Tibial artery (tissue), 4 donors: ENCODE measurements around the gene MYORG.

Experiments used
- DNase-seq, 2 donors: peaks; one replicate each; pipeline ENCODE4 v3.0.0-alpha.2; 2019
- H3K27ac ChIP-seq, 2 donors: fragments of 200-600 bp; sonication (generic) in 1 of 2; 1 replicate in 1 of 2; 2 replicates in 1 of 2; pipeline ENCODE4 v1.5.1; 2018 to 2019; ENCODE audit warnings: mild to moderate bottlenecking in 1 of 2
- H3K27me3 ChIP-seq, 2 donors: fragments of 200-600 bp; sonication (generic) in 1 of 2; one replicate each; pipeline versions ENCODE4 v1.5.1 to v1.6.0; 2016 to 2019
- H3K36me3 ChIP-seq, 3 donors: fragments of 200-600 bp; sonication (generic) in 2 of 3; one replicate each; pipeline ENCODE4 v1.5.1; 2016 to 2019; ENCODE audit warnings: mild to moderate bottlenecking in 2 of 3
- H3K4me1 ChIP-seq, 4 donors: fragments of 200-600 bp; sonication (generic) in 2 of 4; 1 replicate in 3 of 4; 2 replicates in 1 of 4; pipeline ENCODE4 v1.5.1; 2016 to 2019
- H3K4me3 ChIP-seq, 2 donors: fragments of 200-600 bp; sonication (generic) in 1 of 2; 1 replicate in 1 of 2; 2 replicates in 1 of 2; pipeline ENCODE4 v1.5.1; 2018 to 2019; ENCODE audit warnings: mild to moderate bottlenecking in 2 of 2
- H3K9me3 ChIP-seq, 3 donors: fragments of 200-600 bp; sonication (generic) in 1 of 3; one replicate each; pipeline ENCODE4 v1.5.1; 2016 to 2019
- intact Hi-C: fragments of 100-400 bp; cut with DNase I; formaldehyde crosslinking; loops from one replicate; pipeline ENCODE4 v1.15.0; 2023; ENCODE audit warnings: low total_unique reads
- TF ChIP-seq, protein P1 (sequence below), 2 experiments: fragments of 200-600 bp in 1 of 2; fragments of 450-650 bp in 1 of 2; IDR thresholded peaks; one replicate each; pipeline ENCODE4 v1.5.1; 2017 to 2019; ENCODE audit warnings: antibody characterized with exemption in 2 of 2, mild to moderate bottlenecking in 1 of 2, moderate library complexity in 1 of 2

MYORG gene

DNA sequence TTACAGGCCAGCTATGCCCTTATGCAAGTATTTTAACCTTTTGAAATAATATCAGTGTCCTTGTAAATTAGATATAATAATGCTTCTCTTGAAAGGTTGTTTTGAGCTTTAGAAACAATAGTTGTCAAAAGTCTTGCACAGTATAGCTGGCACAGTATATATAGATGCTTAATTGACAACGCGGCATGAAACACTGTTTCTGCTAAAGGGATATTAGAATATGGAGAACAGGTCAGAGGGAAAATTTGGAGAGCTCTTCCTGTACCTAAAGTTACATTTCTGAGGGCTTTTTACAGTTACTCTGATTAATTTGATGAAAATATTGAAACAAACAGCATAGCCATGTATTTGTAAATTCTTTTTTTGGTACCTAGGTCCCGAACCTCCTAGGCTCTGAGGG is 42.9 kb downstream of the MYORG start:
- intact Hi-C loops = loop anchor here (5.0 kb wide), 1 partner anchor 258 kb away; no protein-coding TSS in a partner anchor
- H3K4me3 ChIP-seq = no peak overlapping the region
- H3K9me3 ChIP-seq = no peaks in the 10 kb centered on the region
- DNase-seq = no peak
- no peaks in the 10 kb centered on the region for H3K27me3 ChIP-seq
- TF ChIP-seq, protein P1, sequence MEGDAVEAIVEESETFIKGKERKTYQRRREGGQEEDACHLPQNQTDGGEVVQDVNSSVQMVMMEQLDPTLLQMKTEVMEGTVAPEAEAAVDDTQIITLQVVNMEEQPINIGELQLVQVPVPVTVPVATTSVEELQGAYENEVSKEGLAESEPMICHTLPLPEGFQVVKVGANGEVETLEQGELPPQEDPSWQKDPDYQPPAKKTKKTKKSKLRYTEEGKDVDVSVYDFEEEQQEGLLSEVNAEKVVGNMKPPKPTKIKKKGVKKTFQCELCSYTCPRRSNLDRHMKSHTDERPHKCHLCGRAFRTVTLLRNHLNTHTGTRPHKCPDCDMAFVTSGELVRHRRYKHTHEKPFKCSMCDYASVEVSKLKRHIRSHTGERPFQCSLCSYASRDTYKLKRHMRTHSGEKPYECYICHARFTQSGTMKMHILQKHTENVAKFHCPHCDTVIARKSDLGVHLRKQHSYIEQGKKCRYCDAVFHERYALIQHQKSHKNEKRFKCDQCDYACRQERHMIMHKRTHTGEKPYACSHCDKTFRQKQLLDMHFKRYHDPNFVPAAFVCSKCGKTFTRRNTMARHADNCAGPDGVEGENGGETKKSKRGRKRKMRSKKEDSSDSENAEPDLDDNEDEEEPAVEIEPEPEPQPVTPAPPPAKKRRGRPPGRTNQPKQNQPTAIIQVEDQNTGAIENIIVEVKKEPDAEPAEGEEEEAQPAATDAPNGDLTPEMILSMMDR (IDR thresholded peaks at IDR 0.05) = no peak
- no peak overlapping the region for H3K27ac ChIP-seq
- peaks cover 0 to 12% (median 9%) of the 10 kb centered on the region in 4 donors for H3K4me1 ChIP-seq
- peaks cover 3 to 7% (median 5%) of the 10 kb centered on the region in 3 donors for H3K36me3 ChIP-seq

DNA sequence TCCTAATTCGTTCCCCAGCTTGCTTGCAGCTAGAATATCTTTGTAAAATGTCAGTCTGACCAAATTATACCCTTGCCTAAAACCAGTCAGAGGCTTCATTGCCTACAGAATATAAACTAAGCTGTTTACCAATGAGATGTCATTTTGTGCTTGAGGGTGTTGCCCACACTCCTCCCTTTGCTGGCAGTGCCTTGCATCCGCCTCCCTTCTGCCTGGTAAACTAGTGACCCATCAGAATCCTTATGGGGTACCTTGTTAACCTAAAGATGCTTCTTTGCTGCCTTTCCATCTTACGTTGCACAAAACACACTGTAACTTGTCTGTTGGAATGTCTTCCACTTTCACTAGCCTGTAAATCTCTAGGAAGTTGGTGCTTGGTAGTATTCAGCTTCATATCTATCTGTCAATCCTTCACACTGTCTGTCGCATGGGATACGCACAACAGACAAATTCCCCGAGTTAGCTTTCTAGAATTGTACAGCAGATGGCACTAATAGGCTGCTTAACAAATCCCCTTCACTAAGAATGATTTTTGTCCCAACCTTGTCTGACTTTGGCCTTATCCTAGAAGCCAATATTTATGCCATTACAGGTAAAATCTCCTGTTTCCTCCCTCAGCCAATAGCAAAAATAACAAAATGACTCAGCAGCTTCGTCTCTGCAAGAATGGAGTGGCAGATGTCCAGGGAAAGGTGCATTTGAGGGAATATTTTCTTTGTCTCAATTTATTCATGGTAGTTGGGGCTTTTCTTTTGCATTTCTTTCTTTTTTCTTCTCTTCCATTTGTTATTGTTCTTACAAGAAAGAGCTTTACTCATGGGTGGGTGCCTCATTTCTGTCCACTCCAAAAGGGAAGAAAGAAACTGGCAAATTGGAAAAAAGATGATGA is 44.4 kb downstream of the MYORG start:
- Histone ChIP-seq H3K27ac (no peak overlapping the region), H3K4me3 (no peak overlapping the region), H3K9me3 (no peaks in the 10 kb centered on the region), H3K4me1 (peaks cover 0 to 19% (median 9%) of the 10 kb centered on the region in 4 donors), H3K36me3 (peaks cover 0 to under 1% (median 0%) of the 10 kb centered on the region in 3 donors), H3K27me3 (no peaks in the 10 kb centered on the region)
- TF ChIP-seq, protein P1 (IDR thresholded peaks at IDR 0.05) = peak; percentile 54
- intact Hi-C loops = loop anchor here (5.0 kb wide), 1 partner anchor 260 kb away; no protein-coding TSS in a partner anchor
- no peak for DNase-seq

DNA sequence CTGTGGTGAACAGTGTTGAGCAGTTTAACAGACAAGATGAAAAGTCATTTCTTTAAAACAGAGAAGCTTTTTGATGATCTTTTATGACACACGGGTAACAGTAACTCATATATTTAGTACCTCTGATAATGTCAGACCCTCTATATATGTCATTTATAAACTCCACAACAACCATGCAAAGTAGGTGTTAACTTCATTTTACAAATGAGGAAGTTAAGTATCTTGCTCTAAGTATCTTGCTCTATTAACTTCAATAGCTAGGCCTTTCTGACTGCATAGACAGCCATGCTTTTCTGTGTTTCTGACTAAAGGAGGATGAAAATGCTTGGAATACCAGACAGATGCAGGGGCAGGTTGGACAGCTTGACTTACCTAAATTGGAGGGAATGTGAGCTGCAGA is 45.5 kb downstream of the MYORG start:
- H3K4me3 ChIP-seq = no peak overlapping the region
- DNase-seq = no peak
- H3K27ac ChIP-seq = no peak overlapping the region
- no peaks in the 10 kb centered on the region for H3K27me3 ChIP-seq
- no peaks in the 10 kb centered on the region for H3K9me3 ChIP-seq
- no peaks in the 10 kb centered on the region for H3K36me3 ChIP-seq
- H3K4me1 ChIP-seq = peaks cover 0 to 19% (median 9%) of the 10 kb centered on the region in 4 donors
- TF ChIP-seq, protein P1 (IDR thresholded peaks at IDR 0.05) = no peak
- intact Hi-C loops = loop anchor here (2.0 to 5.0 kb wide), 2 partner anchors 46 to 261 kb away; partner anchors contain the start of gene MYORG

DNA sequence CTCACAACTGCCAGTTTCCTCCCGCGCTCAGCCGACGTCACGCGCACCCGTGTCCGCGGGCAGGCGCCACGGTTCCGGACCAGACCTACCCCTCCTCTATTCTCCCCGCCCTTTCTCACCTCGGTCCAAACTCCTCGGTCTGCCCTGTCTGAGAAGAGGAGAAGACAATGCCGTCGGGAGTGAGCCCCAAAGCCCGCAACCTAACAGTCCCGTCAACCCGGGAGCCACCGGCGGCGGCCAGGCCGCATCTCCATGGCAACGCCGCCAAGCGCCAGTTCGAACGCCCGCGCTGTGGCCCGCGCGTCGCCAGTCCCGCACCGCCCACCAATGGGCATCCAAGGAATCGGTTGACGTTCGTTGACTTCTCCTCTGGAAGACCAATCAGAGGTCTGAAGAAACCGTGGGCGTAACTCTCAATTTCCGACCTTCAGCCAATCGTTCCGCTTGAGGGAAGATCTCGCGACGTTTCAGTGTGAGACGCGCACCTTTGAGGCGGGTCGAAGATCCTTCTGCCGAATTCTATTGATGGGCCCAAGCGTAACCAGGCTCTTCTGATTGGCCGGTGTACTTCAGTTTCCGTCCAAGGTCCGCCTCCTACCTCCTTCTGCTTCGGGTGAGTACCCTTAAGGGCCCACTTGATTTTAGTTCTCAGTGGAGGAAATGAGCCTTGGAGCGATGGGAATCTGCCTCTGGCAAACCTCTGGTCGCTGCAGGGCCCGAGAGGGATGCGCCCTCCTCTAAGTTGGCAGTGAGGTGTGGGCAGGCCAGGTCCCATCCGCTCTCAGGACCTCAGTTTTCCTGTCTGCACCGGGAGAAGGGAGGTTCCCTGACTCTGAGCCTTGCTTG is 47.5 kb downstream of the MYORG start, which contains the start of the genes KIF24 and NUDT2:
Gene KIF24, minus strand, starts transcription at position 282 of the 846 bp plus-strand sequence. CDS start 17,922 bp downstream, outside the sequence.
Gene NUDT2, plus strand, starts transcription at position 583 of the 846 bp plus-strand sequence. CDS start 9,471 bp downstream, outside the sequence.
- peaks cover 0 to 19% (median 9%) of the 10 kb centered on the region in 4 donors for H3K4me1 ChIP-seq
- intact Hi-C loops = no loop called here
- no peaks in the 10 kb centered on the region for H3K27me3 ChIP-seq
- TF ChIP-seq, protein P1 (IDR thresholded peaks at IDR 0.05) = no peak
- H3K36me3 ChIP-seq = no peaks in the 10 kb centered on the region
- peak; percentile 98 to 99 for DNase-seq
- H3K4me3 ChIP-seq = peak within 1 kb of the TSS; percentile 66 to 76
- H3K9me3 ChIP-seq = no peaks in the 10 kb centered on the region
- H3K27ac ChIP-seq = peak within 1 kb of the TSS; percentile 90

DNA sequence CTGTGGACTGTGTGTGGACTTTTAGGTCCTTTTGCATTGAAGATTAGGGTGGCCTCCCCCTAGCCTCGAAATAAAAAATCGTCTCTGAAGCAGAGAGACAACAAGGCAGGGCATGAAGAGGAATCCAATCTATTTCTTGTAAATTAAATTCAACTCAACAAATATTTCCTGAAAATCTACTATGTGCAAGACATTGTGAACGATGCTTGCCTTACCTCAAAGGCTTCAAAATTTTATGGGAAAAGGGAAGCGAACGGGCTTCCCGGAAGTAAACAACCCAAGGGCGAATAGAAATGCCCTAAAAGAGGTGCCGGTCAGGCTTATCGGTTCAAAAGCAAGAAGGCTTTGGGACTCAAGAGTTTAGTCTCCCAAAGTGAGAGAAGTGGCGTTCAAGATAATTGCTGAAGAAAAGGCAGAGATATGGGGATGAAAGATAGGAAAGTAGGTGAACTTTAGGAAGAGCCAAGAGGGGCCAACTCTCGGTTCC is 48.2 kb downstream of the MYORG start:
- Histone ChIP-seq H3K27me3 (no peaks in the 10 kb centered on the region), H3K9me3 (no peaks in the 10 kb centered on the region), H3K4me1 (peaks cover 0 to 19% (median 9%) of the 10 kb centered on the region in 4 donors), H3K27ac (peak overlapping the region; percentile 39 to 62), H3K36me3 (no peaks in the 10 kb centered on the region), H3K4me3 (peak overlapping the region; percentile 56 to 76)
- TF ChIP-seq, protein P1 (IDR thresholded peaks at IDR 0.05) = no peak
- DNase-seq = no peak
- intact Hi-C loops = no loop called here
